ENCODE measurements around the gene DNAJB7. TPM values are rescaled to one million over a fixed set of nuclear protein-coding genes. Genes with fewer than 3 reads are reported as not detected.
"Not testable (repeated sequence)": the region's sequence is repeated elsewhere in the genome, so short reads cannot be mapped to it uniquely, and the experiment has no call there.

The DNAJB7 gene
- total RNA-seq, 1 experiment from 2014 or later: not detected

GRCh38 chr22:40853333-40853732 lies 8.6 kb downstream of the DNAJB7 start:
- POLR2A ChIA-PET: no interaction called here
- CTCF ChIA-PET: no interaction called here
- H3K4me1 Mint-ChIP-seq: peaks cover 33% of the 10 kb centered on the region
- no peaks in the 10 kb centered on the region for H3K27me3 Mint-ChIP-seq (ENCODE audit: low read depth)
- TF ChIP-seq ZNF121 (CRISPR knock-in tag; IDR thresholded peaks at IDR 0.05) (no peak), ZNF512 (CRISPR knock-in tag; IDR thresholded peaks at IDR 0.05; ENCODE audit: borderline replicate concordance) (no peak), NFYB (CRISPR knock-in tag; conservative IDR thresholded peaks at IDR 0.05; ENCODE audit: low read depth) (no peak), CTCF (IDR thresholded peaks at IDR 0.05) (no peak), JAZF1 (CRISPR knock-in tag; IDR thresholded peaks at IDR 0.05) (no peak), E2F1 (CRISPR knock-in tag; IDR thresholded peaks at IDR 0.05) (no peak), ZNF232 (CRISPR knock-in tag; IDR thresholded peaks at IDR 0.05) (no peak), CREM (CRISPR knock-in tag; IDR thresholded peaks at IDR 0.05) (no peak), GTF2I (CRISPR knock-in tag; conservative IDR thresholded peaks at IDR 0.05) (no peak), PRDM15 (CRISPR knock-in tag; IDR thresholded peaks at IDR 0.05) (no peak), NR1H2 (CRISPR knock-in tag; IDR thresholded peaks at IDR 0.05) (no peak), ZNF425 (CRISPR knock-in tag; conservative IDR thresholded peaks at IDR 0.05) (no peak), ZNF317 (CRISPR knock-in tag; IDR thresholded peaks at IDR 0.05; ENCODE audit: borderline replicate concordance, low read depth) (no peak), EMX1 (CRISPR knock-in tag; IDR thresholded peaks at IDR 0.05) (no peak)
- peaks cover 22% of the 10 kb centered on the region for H3K36me3 Mint-ChIP-seq
- H3K27ac Mint-ChIP-seq: peak overlapping the region; percentile 57
- no peak for DNase-seq (ENCODE audit: low spot score)
- no peak for ATAC-seq
- H3K9me3 Mint-ChIP-seq: no peaks in the 10 kb centered on the region
- H3K4me3 Mint-ChIP-seq: peak overlapping the region; percentile 4

GRCh38 chr22:40845816-40846215 lies 16.1 kb downstream of the DNAJB7 start:
- CTCF ChIA-PET, POLR2A ChIA-PET: not testable (repeated sequence)

More at GRCh38 chr22:40845816-40846215, 16.1 kb downstream of the DNAJB7 start:
- H3K9me3 Mint-ChIP-seq; H3K4me1 Mint-ChIP-seq; DNase-seq (ENCODE audit: low spot score); ATAC-seq; H3K4me3 Mint-ChIP-seq; H3K27me3 Mint-ChIP-seq (ENCODE audit: low read depth); H3K27ac Mint-ChIP-seq: not testable (repeated sequence)
- H3K36me3 Mint-ChIP-seq: peaks cover 67% of the 10 kb centered on the region
